Bronchial epithelial cell (primary cell): ENCODE data around the gene LRCH2. TPM values are rescaled to one million over a fixed set of nuclear protein-coding genes. Genes with fewer than 3 reads are reported as not detected.

ENCODE experiments used
- DNase-seq: peaks from one replicate; pipeline ENCODE4 v3.0.0-alpha.2; 2010; ENCODE audit warnings: low read depth
- FAIRE-seq: peaks from 2 replicates; lab custom pipeline; 2011; peaks lifted over from hg19 to GRCh38; lab: Jason Lieb, UNC
- H3K27me3 ChIP-seq: 2 replicates; pipeline ENCODE4 v1.5.1; 2011; ENCODE audit warnings: low read length; ENCODE audit not compliant: control insufficient read depth, insufficient read depth
- H3K36me3 ChIP-seq: 2 replicates; pipeline ENCODE4 v1.5.1; 2011; ENCODE audit warnings: low read length; ENCODE audit not compliant: control insufficient read depth, insufficient read depth
- H3K4me3 ChIP-seq: 2 replicates; pipeline ENCODE4 v1.5.1; 2011; ENCODE audit warnings: mild to moderate bottlenecking, low read depth, low read length, control low read depth
- total RNA-seq: library from RNA; depleted of rRNA; stranded (reverse); fragments of >200 nt; gene quantifications from 2 replicates; pipeline ENCODE4 v1.2.1, GENCODE V29; 2014
- TF ChIP-seq, protein P1 (sequence below): IDR thresholded peaks from 2 replicates; pipeline ENCODE4 v1.5.1; 2011; ENCODE audit warnings: mild to moderate bottlenecking, moderate library complexity, low read length, control low read depth, inconsistent platforms; ENCODE audit not compliant: insufficient read depth, severe bottlenecking

Gene LRCH2, protein sequence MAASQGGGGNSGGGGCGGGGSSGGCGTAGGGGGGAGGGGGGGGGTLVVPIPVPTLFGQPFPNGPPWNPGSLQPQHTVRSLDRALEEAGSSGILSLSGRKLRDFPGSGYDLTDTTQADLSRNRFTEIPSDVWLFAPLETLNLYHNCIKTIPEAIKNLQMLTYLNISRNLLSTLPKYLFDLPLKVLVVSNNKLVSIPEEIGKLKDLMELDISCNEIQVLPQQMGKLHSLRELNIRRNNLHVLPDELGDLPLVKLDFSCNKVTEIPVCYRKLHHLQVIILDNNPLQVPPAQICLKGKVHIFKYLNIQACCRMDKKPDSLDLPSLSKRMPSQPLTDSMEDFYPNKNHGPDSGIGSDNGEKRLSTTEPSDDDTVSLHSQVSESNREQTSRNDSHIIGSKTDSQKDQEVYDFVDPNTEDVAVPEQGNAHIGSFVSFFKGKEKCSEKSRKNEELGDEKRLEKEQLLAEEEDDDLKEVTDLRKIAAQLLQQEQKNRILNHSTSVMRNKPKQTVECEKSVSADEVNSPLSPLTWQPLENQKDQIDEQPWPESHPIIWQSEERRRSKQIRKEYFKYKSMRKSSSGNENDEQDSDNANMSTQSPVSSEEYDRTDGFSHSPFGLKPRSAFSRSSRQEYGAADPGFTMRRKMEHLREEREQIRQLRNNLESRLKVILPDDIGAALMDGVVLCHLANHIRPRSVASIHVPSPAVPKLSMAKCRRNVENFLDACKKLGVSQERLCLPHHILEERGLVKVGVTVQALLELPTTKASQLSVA
- total RNA-seq, result under 0.01 and 0.26 TPM in 2 replicates

- Histone ChIP-seq H3K27me3 (peaks cover 2% of the 10 kb centered on the region), H3K4me3 (no peak within 1 kb of the TSS), H3K36me3 (no peaks in the 10 kb centered on the region)
- TF ChIP-seq, protein P1, sequence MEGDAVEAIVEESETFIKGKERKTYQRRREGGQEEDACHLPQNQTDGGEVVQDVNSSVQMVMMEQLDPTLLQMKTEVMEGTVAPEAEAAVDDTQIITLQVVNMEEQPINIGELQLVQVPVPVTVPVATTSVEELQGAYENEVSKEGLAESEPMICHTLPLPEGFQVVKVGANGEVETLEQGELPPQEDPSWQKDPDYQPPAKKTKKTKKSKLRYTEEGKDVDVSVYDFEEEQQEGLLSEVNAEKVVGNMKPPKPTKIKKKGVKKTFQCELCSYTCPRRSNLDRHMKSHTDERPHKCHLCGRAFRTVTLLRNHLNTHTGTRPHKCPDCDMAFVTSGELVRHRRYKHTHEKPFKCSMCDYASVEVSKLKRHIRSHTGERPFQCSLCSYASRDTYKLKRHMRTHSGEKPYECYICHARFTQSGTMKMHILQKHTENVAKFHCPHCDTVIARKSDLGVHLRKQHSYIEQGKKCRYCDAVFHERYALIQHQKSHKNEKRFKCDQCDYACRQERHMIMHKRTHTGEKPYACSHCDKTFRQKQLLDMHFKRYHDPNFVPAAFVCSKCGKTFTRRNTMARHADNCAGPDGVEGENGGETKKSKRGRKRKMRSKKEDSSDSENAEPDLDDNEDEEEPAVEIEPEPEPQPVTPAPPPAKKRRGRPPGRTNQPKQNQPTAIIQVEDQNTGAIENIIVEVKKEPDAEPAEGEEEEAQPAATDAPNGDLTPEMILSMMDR, result no peak
- FAIRE-seq, result no peak
- no peak for DNase-seq
Measured at GRCh38 chrX:115233497-115234455, at the start of gene LRCH2. Gene LRCH2 (minus strand): TSS chrX:115234096. CDS start chrX:115234041, 55 bp downstream.

DNA sequence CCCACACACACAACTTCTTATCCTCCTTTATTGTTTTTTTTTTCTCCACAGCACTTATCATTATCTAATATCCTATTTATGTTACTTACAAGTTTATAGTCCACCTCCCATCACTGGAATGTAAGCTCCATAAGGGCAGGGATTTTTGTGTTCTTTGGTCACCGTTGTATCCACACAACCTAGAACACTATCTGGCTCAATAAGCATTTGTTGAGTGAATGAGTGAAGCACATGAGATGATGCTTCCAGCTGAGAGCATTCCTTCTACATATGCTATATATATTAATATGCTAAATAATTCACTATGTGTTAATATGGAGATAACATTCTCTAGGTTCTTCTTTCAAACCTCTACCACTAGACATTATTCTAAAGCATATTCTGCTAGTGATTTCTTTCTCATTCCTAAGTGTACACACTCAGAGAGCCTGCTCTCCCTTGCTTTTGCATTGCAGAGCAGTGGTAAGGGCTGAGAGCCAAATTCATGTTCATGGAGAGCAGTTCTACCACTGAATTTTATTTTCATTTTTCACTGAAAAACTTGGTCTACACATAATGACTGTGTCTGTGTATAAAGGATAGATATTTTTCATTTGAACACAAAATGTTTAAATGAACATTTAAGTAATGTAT lies 35.3 kb upstream of the LRCH2 start:
- TF ChIP-seq, protein P1, result no peak
- no peak overlapping the region for H3K4me3 ChIP-seq
- H3K27me3 ChIP-seq, result no peaks in the 10 kb centered on the region
- DNase-seq (no peak), FAIRE-seq (no peak)
- H3K36me3 ChIP-seq, result no peaks in the 10 kb centered on the region

DNA sequence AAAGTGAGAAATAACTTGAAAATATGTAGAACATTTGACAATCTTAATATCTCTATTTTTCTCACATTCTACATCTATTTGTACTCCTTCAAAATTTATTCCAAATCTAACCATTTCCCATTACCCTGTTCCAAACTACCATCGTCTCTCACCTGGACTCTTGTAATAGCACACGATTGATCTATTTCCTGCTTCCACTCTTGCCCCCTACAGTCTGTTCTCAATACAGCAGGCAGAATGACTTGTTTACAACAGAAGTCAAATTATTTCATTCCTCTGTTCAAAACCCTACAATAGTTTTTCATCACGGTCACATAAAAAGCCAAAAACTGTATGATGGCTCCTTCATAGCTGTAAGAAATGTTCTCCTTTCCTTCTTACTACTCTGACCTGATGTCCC lies 34.5 kb upstream of the LRCH2 start:
- no peaks in the 10 kb centered on the region for H3K27me3 ChIP-seq
- no peaks in the 10 kb centered on the region for H3K36me3 ChIP-seq
- FAIRE-seq, result no peak
- peak; percentile 18 for DNase-seq
- H3K4me3 ChIP-seq, result no peak overlapping the region
- TF ChIP-seq, protein P1, result no peak

GRCh38 chrX:115266300-115266699 lies 32.4 kb upstream of the LRCH2 start:
- FAIRE-seq (no peak), DNase-seq (no peak)
- Histone ChIP-seq H3K4me3 (no peak overlapping the region), H3K36me3 (no peaks in the 10 kb centered on the region), H3K27me3 (no peaks in the 10 kb centered on the region)
- TF ChIP-seq, protein P1, result no peak

DNA sequence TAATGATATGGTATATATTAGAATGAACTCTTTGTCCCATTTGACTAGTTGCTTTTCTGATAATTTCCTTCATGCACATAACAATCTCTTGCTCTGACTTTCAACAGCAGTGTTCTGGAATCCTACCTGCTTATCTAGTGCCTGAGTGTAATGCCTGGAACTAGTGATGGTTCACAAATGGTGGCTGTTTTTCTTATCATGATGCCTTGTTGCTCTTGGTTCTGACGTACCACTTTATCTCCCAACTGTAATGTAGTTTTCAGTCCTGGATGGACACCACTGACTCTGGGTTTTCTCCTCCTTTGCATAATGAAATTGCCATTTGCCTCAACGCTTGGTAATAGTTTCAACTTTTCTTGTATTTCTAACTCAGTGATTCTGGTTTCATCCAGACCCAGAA lies 30.1 kb upstream of the LRCH2 start:
- Histone ChIP-seq H3K27me3 (no peaks in the 10 kb centered on the region), H3K4me3 (no peak overlapping the region), H3K36me3 (no peaks in the 10 kb centered on the region)
- no peak for DNase-seq
- TF ChIP-seq, protein P1, result no peak
- no peak for FAIRE-seq
